ENCODE measurements around the gene MAP2K4. TPM values are rescaled to one million over a fixed set of nuclear protein-coding genes. Genes with fewer than 3 reads are reported as not detected.
A peak's percentile ranks its signal among the peaks of the same experiment; 100 is the strongest.

Gene MAP2K4
- total and polyA plus RNA-seq, 2 of the 13 experiments (the other 11 are each of a cell fraction or from before 2014, with no cell fraction given), result 21.5 to 35.6 TPM

DNA sequence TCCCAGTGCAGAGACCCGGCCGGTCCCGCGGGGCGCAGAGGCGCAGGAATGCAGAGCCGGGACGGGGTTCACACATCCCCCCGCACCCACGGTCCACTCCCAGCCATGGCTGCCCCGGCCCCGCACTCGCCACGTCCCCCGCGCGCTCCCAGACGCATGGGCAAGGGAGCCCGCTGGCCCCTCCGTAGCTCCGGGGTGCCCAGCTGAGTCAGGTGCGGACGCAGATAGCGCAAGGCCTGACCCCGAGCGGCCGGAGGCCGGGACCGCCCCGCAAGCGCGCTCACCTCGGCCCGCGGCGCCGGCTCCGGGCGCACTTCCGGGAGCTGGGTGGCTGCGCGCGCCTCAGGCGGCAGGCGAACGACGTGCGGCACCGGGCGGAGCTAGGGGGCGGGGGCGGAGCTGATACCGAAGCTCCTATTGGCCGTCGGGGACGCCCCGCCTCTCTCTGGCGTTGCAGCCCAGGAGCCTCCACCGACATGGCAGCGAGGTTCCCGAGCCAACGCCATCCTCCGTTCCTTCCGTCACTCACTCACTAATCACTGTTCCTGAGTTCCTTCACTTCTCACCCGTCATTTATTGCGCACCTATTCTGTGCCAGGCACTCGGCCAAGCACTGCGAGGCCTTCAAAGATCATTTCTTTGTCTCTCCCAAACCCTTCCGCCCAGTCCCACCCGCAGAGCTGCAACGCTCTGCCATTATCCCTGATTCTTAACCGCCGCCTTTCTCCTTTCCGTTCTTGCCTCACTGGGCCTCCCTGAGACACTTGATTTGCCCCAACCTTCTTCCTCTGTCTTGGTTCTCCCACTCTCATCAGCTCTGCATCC, 23.3 kb upstream of the MAP2K4 start, which contains the start of gene ZNF18 (continued):
- TF ChIP-seq, protein P1, sequence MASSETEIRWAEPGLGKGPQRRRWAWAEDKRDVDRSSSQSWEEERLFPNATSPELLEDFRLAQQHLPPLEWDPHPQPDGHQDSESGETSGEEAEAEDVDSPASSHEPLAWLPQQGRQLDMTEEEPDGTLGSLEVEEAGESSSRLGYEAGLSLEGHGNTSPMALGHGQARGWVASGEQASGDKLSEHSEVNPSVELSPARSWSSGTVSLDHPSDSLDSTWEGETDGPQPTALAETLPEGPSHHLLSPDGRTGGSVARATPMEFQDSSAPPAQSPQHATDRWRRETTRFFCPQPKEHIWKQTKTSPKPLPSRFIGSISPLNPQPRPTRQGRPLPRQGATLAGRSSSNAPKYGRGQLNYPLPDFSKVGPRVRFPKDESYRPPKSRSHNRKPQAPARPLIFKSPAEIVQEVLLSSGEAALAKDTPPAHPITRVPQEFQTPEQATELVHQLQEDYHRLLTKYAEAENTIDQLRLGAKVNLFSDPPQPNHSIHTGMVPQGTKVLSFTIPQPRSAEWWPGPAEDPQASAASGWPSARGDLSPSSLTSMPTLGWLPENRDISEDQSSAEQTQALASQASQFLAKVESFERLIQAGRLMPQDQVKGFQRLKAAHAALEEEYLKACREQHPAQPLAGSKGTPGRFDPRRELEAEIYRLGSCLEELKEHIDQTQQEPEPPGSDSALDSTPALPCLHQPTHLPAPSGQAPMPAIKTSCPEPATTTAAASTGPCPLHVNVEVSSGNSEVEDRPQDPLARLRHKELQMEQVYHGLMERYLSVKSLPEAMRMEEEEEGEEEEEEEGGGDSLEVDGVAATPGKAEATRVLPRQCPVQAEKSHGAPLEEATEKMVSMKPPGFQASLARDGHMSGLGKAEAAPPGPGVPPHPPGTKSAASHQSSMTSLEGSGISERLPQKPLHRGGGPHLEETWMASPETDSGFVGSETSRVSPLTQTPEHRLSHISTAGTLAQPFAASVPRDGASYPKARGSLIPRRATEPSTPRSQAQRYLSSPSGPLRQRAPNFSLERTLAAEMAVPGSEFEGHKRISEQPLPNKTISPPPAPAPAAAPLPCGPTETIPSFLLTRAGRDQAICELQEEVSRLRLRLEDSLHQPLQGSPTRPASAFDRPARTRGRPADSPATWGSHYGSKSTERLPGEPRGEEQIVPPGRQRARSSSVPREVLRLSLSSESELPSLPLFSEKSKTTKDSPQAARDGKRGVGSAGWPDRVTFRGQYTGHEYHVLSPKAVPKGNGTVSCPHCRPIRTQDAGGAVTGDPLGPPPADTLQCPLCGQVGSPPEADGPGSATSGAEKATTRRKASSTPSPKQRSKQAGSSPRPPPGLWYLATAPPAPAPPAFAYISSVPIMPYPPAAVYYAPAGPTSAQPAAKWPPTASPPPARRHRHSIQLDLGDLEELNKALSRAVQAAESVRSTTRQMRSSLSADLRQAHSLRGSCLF (CRISPR knock-in tag; IDR thresholded peaks at IDR 0.05; ENCODE audit: borderline replicate concordance), result 0 out of 2 replicates have a peak, but pooled peaks have one; percentile 40
- TF ChIP-seq NFE2L2 (IDR thresholded peaks at IDR 0.05; ENCODE audit: low read length) (no peak), BRD4 (CRISPR knock-in tag; IDR thresholded peaks at IDR 0.05) (peak; percentile 73; the same call in 1 of the 2 replicates), NR2F2 (IDR thresholded peaks at IDR 0.05; ENCODE audit: borderline replicate concordance, low read depth) (0 out of 2 replicates have a peak, but pooled peaks have one; percentile 5), AGO1 (IDR thresholded peaks at IDR 0.05; ENCODE audit: low read depth, low read length, poor library complexity, severe bottlenecking) (peak; percentile 90), MEF2D (CRISPR knock-in tag; IDR thresholded peaks at IDR 0.05) (no peak; the same call in 1 of the 2 replicates), SMYD3 (CRISPR knock-in tag; IDR thresholded peaks at IDR 0.05) (no peak), FLYWCH1 (CRISPR knock-in tag; IDR thresholded peaks at IDR 0.05) (peak; percentile 77; the same call in 1 of the 2 replicates), PHF20 (CRISPR knock-in tag; IDR thresholded peaks at IDR 0.05) (peak; percentile 84), ZC3H4 (CRISPR knock-in tag; IDR thresholded peaks at IDR 0.05; ENCODE audit: borderline replicate concordance) (peak; percentile 86; the same call in 1 of the 2 replicates), CBX5 (CRISPR knock-in tag; IDR thresholded peaks at IDR 0.05; ENCODE audit: borderline replicate concordance) (peak; percentile 12; the same call in 1 of the 2 replicates), ZNF501 (CRISPR knock-in tag; IDR thresholded peaks at IDR 0.05) (peak; percentile 81; the same call in 1 of the 2 replicates), ZNF772 (CRISPR knock-in tag; IDR thresholded peaks at IDR 0.05) (0 out of 2 replicates have a peak, but pooled peaks have one; percentile 10), SALL2 (CRISPR knock-in tag; IDR thresholded peaks at IDR 0.05) (peak; percentile 97), FOSL2 (CRISPR knock-in tag; IDR thresholded peaks at IDR 0.05) (0 out of 2 replicates have a peak, but pooled peaks have one; percentile 4)
- TF ChIP-seq, protein P2, sequence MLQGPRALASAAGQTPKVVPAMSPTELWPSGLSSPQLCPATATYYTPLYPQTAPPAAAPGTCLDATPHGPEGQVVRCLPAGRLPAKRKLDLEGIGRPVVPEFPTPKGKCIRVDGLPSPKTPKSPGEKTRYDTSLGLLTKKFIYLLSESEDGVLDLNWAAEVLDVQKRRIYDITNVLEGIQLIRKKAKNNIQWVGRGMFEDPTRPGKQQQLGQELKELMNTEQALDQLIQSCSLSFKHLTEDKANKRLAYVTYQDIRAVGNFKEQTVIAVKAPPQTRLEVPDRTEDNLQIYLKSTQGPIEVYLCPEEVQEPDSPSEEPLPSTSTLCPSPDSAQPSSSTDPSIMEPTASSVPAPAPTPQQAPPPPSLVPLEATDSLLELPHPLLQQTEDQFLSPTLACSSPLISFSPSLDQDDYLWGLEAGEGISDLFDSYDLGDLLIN (CRISPR knock-in tag; IDR thresholded peaks at IDR 0.05; ENCODE audit: borderline replicate concordance), result peak; percentile 56; the same call in 1 of the 2 replicates
- TF ChIP-seq, protein P3, sequence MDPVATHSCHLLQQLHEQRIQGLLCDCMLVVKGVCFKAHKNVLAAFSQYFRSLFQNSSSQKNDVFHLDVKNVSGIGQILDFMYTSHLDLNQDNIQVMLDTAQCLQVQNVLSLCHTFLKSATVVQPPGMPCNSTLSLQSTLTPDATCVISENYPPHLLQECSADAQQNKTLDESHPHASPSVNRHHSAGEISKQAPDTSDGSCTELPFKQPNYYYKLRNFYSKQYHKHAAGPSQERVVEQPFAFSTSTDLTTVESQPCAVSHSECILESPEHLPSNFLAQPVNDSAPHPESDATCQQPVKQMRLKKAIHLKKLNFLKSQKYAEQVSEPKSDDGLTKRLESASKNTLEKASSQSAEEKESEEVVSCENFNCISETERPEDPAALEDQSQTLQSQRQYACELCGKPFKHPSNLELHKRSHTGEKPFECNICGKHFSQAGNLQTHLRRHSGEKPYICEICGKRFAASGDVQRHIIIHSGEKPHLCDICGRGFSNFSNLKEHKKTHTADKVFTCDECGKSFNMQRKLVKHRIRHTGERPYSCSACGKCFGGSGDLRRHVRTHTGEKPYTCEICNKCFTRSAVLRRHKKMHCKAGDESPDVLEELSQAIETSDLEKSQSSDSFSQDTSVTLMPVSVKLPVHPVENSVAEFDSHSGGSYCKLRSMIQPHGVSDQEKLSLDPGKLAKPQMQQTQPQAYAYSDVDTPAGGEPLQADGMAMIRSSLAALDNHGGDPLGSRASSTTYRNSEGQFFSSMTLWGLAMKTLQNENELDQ (CRISPR knock-in tag; IDR thresholded peaks at IDR 0.05; ENCODE audit: borderline replicate concordance), result no peak
- TF ChIP-seq, protein P4, sequence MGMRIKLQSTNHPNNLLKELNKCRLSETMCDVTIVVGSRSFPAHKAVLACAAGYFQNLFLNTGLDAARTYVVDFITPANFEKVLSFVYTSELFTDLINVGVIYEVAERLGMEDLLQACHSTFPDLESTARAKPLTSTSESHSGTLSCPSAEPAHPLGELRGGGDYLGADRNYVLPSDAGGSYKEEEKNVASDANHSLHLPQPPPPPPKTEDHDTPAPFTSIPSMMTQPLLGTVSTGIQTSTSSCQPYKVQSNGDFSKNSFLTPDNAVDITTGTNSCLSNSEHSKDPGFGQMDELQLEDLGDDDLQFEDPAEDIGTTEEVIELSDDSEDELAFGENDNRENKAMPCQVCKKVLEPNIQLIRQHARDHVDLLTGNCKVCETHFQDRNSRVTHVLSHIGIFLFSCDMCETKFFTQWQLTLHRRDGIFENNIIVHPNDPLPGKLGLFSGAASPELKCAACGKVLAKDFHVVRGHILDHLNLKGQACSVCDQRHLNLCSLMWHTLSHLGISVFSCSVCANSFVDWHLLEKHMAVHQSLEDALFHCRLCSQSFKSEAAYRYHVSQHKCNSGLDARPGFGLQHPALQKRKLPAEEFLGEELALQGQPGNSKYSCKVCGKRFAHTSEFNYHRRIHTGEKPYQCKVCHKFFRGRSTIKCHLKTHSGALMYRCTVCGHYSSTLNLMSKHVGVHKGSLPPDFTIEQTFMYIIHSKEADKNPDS (CRISPR knock-in tag; IDR thresholded peaks at IDR 0.05), result no peak
